Measurements from ENCODE around the gene CHST12. TPM values are rescaled to one million over a fixed set of nuclear protein-coding genes. Genes with fewer than 3 reads are reported as not detected.

CHST12 gene
- total and polyA plus RNA-seq, 2 of the 4 experiments (the other 2 are of a cell fraction) = 3.8 to 27.0 TPM

Small RNA genes within 50 kb of the gene (microRNA-seq; reads per million reads assigned to microRNA genes)
- gene AC004840.2 (ENCODE audit: insufficient read depth, insufficient read length) = not detected

Small RNA genes within 50 kb of the gene (small RNA-seq; reads per million reads assigned to genes)
- gene AC004840.2 = 0 reads per million in 5 experiments

Other genes starting within 250 kb of the CHST12 start
- 40.9 and 41.7 TPM in 2 replicates for gene MAD1L1, start 170.7 kb upstream of the CHST12 start, total RNA-seq (2012; rRNA removed)
- gene MAD1L1, start 170.7 kb upstream of the CHST12 start, polyA plus RNA-seq (2012; rRNA removed) = 29.0 and 31.5 TPM in 2 replicates
- gene MRM2, start 161.4 kb upstream of the CHST12 start, total RNA-seq (2012; rRNA removed) = 23.1 and 23.8 TPM in 2 replicates
- gene MRM2, start 161.4 kb upstream of the CHST12 start, polyA plus RNA-seq (2012; rRNA removed) = 16.9 and 19.1 TPM in 2 replicates
- 36.1 and 49.1 TPM in 2 replicates for gene NUDT1, start 161.4 kb upstream of the CHST12 start, total RNA-seq (2012; rRNA removed)
- gene NUDT1, start 161.4 kb upstream of the CHST12 start, polyA plus RNA-seq (2012; rRNA removed) = 33.4 and 37.2 TPM in 2 replicates
- gene SNX8, start 89.2 kb upstream of the CHST12 start, total RNA-seq (2012; rRNA removed) = 7.7 and 8.6 TPM in 2 replicates
- 55.9 and 65.0 TPM in 2 replicates for gene SNX8, start 89.2 kb upstream of the CHST12 start, polyA plus RNA-seq (2012; rRNA removed)
- 201 and 211 TPM in 2 replicates for gene EIF3B, start 48.8 kb upstream of the CHST12 start, total RNA-seq (2012; rRNA removed)
- 105 and 107 TPM in 2 replicates for gene EIF3B, start 48.8 kb upstream of the CHST12 start, polyA plus RNA-seq (2012; rRNA removed)
- not detected in 2 replicates for gene GRIFIN, start 72.8 kb downstream of the CHST12 start, total RNA-seq (2012; rRNA removed)
- gene GRIFIN, start 72.8 kb downstream of the CHST12 start, polyA plus RNA-seq (2012; rRNA removed) = not detected in 2 replicates
- 1.4 and 1.8 TPM in 2 replicates for gene LFNG, start 116.2 kb downstream of the CHST12 start, total RNA-seq (2012; rRNA removed)
- 5.1 and 5.3 TPM in 2 replicates for gene LFNG, start 116.2 kb downstream of the CHST12 start, polyA plus RNA-seq (2012; rRNA removed)
- gene BRAT1, start 151.9 kb downstream of the CHST12 start, total RNA-seq (2012; rRNA removed) = 5.8 and 6.8 TPM in 2 replicates
- 21.9 and 27.5 TPM in 2 replicates for gene BRAT1, start 151.9 kb downstream of the CHST12 start, polyA plus RNA-seq (2012; rRNA removed)
- 5.0 and 6.7 TPM in 2 replicates for gene IQCE, start 155.4 kb downstream of the CHST12 start, total RNA-seq (2012; rRNA removed)
- 6.3 and 8.1 TPM in 2 replicates for gene IQCE, start 155.4 kb downstream of the CHST12 start, polyA plus RNA-seq (2012; rRNA removed)
- gene TTYH3, start 228.4 kb downstream of the CHST12 start, total RNA-seq (2012; rRNA removed) = 5.6 and 6.1 TPM in 2 replicates
- 82.6 and 106 TPM in 2 replicates for gene TTYH3, start 228.4 kb downstream of the CHST12 start, polyA plus RNA-seq (2012; rRNA removed)

Data from IMR-90 (cell line).